OCI-LY3 (cell line): ENCODE data around the gene TMEM245.

ENCODE experiments used
- CTCF ChIP-seq: fragments of 200-600, 300-600 bp; sonication (generic); IDR thresholded peaks from 2 replicates; pipeline ENCODE4 v1.5.1; 2014; ENCODE audit warnings: antibody characterized with exemption, low read length, low read depth
- EZH2phosphoT487 ChIP-seq: fragments of 200-600 bp; shearing (Covaris generic); IDR thresholded peaks from 2 replicates; pipeline ENCODE4 v1.6.1; 2018; ENCODE audit warnings: antibody characterized with exemption, mixed run types, low read depth

- TF ChIP-seq CTCF (no peak), EZH2phosphoT487 (no peak)
Observed at GRCh38 chr9:109166171-109166770, 46.5 kb upstream of the TMEM245 start.
